Epithelial cell of umbilical artery (primary cell): Measurements from ENCODE around the gene ZBTB37. TPM values are rescaled to one million over a fixed set of nuclear protein-coding genes. Genes with fewer than 3 reads are reported as not detected.

Experiments
- total RNA-seq: library from RNA; depleted of rRNA; stranded (reverse); fragments of >200 nt; gene quantifications from 2 replicates; pipeline ENCODE4 v1.2.3, GENCODE V29; 2014

The ZBTB37 gene
- 2.9 and 6.4 TPM in 2 replicates for total RNA-seq

DNA sequence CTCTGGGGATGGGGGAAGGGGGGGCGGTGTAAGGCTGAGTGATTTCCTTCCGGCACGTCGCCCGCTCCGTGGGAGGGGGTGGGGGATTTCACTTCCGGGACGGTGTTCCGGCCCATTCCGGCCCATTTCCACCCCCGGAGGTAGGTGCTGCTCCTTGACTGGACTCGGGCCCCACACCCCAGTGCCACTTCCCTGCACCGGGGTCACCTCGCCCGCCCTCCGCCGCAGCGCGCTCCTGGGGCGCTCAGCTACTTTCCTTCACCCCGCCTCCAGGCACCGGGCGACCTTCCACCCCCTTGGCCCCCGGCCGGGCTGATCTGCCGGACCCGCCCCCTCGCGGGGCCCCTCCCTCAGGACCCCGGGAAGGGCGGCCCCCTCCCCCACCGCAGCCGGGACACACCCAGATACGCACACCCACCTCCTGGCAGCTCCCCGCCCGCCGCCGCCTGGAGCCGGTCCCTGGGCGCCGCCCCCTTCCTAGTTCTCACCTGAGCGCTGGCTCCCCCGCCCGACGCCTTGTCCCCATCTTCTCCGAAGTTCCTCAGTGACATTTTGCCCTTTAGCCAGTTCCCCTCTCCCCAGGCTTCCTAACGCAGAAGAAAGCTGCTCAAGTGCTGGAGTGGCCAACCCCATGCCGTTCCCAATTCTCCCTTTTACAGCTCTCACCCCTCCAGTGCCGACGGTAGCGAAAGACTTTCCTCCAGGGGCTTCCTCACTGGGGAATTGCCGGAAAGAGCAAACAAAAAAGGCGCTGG is at the start of gene ZBTB37:
Gene ZBTB37, plus strand, starts transcription at position 115 of the 755 bp plus-strand sequence. CDS start 1,846 bp downstream, outside the sequence.

GRCh38 chr1:173824315-173825081 is 43.7 kb upstream of the ZBTB37 start, which contains the start of the genes CENPL and DARS2:
Gene CENPL, minus strand, starts transcription at chr1:173824883. Its CDS starts 13,584 bp downstream, at chr1:173811299.
Gene DARS2, plus strand, starts transcription at chr1:173824673. Its CDS starts 557 bp downstream, at chr1:173825230.

GRCh38 chr1:173867753-173868265 is 371 bp upstream of the ZBTB37 start, which contains the start of gene GAS5:
Gene GAS5, minus strand, starts transcription at chr1:173867989.

DNA sequence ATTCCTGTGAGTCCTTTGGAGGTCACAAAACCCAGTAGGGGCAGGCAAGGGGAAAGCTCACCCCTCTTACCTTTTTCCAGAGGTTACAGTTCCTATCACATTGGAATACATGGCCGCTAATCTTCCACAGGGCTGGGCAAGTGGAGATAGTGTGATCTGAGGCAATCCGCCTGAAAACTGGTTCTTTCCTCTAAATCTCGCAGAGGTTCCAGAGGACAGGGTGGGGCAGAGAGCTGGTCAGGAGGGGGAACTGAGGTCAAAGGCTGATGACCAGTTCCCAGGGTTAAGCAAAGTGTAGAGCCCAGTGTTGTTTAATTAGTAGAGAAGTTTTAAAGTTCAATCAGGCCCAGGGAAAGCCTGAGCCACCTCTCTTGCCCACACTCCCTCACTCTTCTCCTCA is 49.0 kb downstream of the ZBTB37 start, which contains the start of gene SERPINC1:
Gene SERPINC1, minus strand, starts transcription at position 179 of the 400 bp plus-strand sequence. Its CDS starts 68 bp downstream, at position 111.

Other genes with a start within 250 kb of the ZBTB37 start
- not detected in 2 replicates for gene TEX50, start 233.0 kb upstream of the ZBTB37 start, total RNA-seq
- gene ANKRD45, start 198.5 kb upstream of the ZBTB37 start, total RNA-seq: under 0.01 and 0.46 TPM in 2 replicates
- 32.2 and 47.6 TPM in 2 replicates for gene KLHL20, start 153.4 kb upstream of the ZBTB37 start, total RNA-seq
- gene DARS2, start 43.7 kb upstream of the ZBTB37 start, total RNA-seq: 26.0 and 27.8 TPM in 2 replicates
- 19.5 and 29.3 TPM in 2 replicates for gene CENPL, start 43.5 kb upstream of the ZBTB37 start, total RNA-seq
- gene GAS5, start 391 bp upstream of the ZBTB37 start, total RNA-seq: 505 and 678 TPM in 2 replicates
- not detected in 2 replicates for gene SERPINC1, start 48.9 kb downstream of the ZBTB37 start, total RNA-seq
- gene RC3H1, start 154.0 kb downstream of the ZBTB37 start, total RNA-seq: 12.7 and 20.8 TPM in 2 replicates